Naive B cell (primary cell): ENCODE results near the gene SPECC1L. TPM values are rescaled to one million over a fixed set of nuclear protein-coding genes. Genes with fewer than 3 reads are reported as not detected.
"Not testable (repeated sequence)": the region's sequence is repeated elsewhere in the genome, so short reads cannot be mapped to it uniquely, and the experiment has no call there.

Experiments used
- ATAC-seq, 2 donors: fragments of 150-1000 bp; cut with Tn5 transposase; 2 replicates each; pipeline ENCODE4 v1.10.0; 2021; ENCODE audit warnings: low read depth in 2 of 2, mild to moderate bottlenecking in 2 of 2, moderate library complexity in 2 of 2
- DNase-seq: peaks from one replicate; pipeline ENCODE4 v3.0.0; 2022
- H3K27ac Mint-ChIP-seq, 6 donors: one replicate each; pipeline ENCODE4 v1.8.0; 2020 to 2022; ENCODE audit warnings: mild to moderate bottlenecking in 6 of 6, mixed read lengths in 6 of 6, moderate library complexity in 5 of 6, inconsistent platforms in 2 of 6
- H3K27me3 Mint-ChIP-seq, 3 donors: one replicate each; pipeline ENCODE4 v1.8.0; 2021 to 2022; ENCODE audit warnings: mixed read lengths in 3 of 3, mild to moderate bottlenecking in 1 of 3
- H3K36me3 Mint-ChIP-seq, 2 donors: one replicate each; pipeline ENCODE4 v1.8.0; 2020 to 2022; ENCODE audit warnings: mixed read lengths in 2 of 2, inconsistent platforms in 1 of 2, mild to moderate bottlenecking in 1 of 2
- H3K4me1 Mint-ChIP-seq, 3 donors: one replicate each; pipeline ENCODE4 v1.8.0; 2020 to 2022; ENCODE audit warnings: mixed read lengths in 3 of 3, inconsistent platforms in 1 of 3, mild to moderate bottlenecking in 1 of 3, moderate library complexity in 1 of 3
- H3K4me3 Mint-ChIP-seq, 8 donors: one replicate each; pipeline ENCODE4 v1.8.0; 2020 to 2022; ENCODE audit warnings: mild to moderate bottlenecking in 8 of 8, mixed read lengths in 8 of 8, moderate library complexity in 8 of 8, inconsistent platforms in 2 of 8
- H3K9me3 Mint-ChIP-seq, 7 donors: one replicate each; pipeline ENCODE4 v1.8.0; 2020 to 2022; ENCODE audit warnings: mixed read lengths in 7 of 7, mild to moderate bottlenecking in 5 of 7, inconsistent platforms in 2 of 7, moderate library complexity in 1 of 7
- polyA plus RNA-seq, 6 donors: library from polyadenylated mRNA; unstranded; fragments of 300-500 nt; fragmentation: Illumina TruSeq; gene quantifications; one replicate each; pipeline ENCODE4 v1.2.3, GENCODE V29; 2021; ENCODE audit warnings: low read depth in 6 of 6

The SPECC1L gene
- polyA plus RNA-seq, 6 donors from 2014 or later: 1.7 to 29.4 (median 9.7) TPM

GRCh38 chr22:24240381-24240780 is 30.2 kb upstream of the SPECC1L start:
- H3K27ac Mint-ChIP-seq: peak overlapping the region in 1 of 6 donors; percentile 23
- H3K4me3 Mint-ChIP-seq: peak overlapping the region in 2 of 8 donors; percentile 28 to 42
- H3K27me3 Mint-ChIP-seq: peaks cover 0 to 8% (median 0%) of the 10 kb centered on the region in 3 donors
- peaks cover 19 to 27% (median 26%) of the 10 kb centered on the region in 3 donors for H3K4me1 Mint-ChIP-seq
- no peaks in the 10 kb centered on the region for H3K9me3 Mint-ChIP-seq
- no peaks in the 10 kb centered on the region for H3K36me3 Mint-ChIP-seq
- no peak for DNase-seq
- no peak for ATAC-seq

- H3K9me3 Mint-ChIP-seq, DNase-seq, H3K27me3 Mint-ChIP-seq, H3K36me3 Mint-ChIP-seq, ATAC-seq, H3K27ac Mint-ChIP-seq: not testable (repeated sequence)
- Mint-ChIP-seq H3K4me3 (peak overlapping the region in 1 of 8 donors; percentile 28), H3K4me1 (peaks cover 19 to 27% (median 26%) of the 10 kb centered on the region in 3 donors)
These were observed 29.5 kb upstream of the SPECC1L start for GRCh38 chr22:24240985-24241692.

GRCh38 chr22:24243417-24243816 is 27.2 kb upstream of the SPECC1L start:
- not testable (repeated sequence) for DNase-seq, ATAC-seq, H3K27me3 Mint-ChIP-seq, H3K36me3 Mint-ChIP-seq, H3K9me3 Mint-ChIP-seq
- peak overlapping the region in 6 of 8 donors; percentile 58 to 81 (median 73) for H3K4me3 Mint-ChIP-seq
- H3K4me1 Mint-ChIP-seq: peaks cover 19 to 27% (median 26%) of the 10 kb centered on the region in 3 donors
- H3K27ac Mint-ChIP-seq: peak overlapping the region in 3 of 6 donors; percentile 48 to 90 (median 50)

- no peaks in the 10 kb centered on the region for H3K9me3 Mint-ChIP-seq
- no peaks in the 10 kb centered on the region for H3K36me3 Mint-ChIP-seq
- peaks cover 0 to 8% (median 0%) of the 10 kb centered on the region in 3 donors for H3K27me3 Mint-ChIP-seq
- ATAC-seq (no peak), DNase-seq (no peak)
- peak overlapping the region in 3 of 8 donors; percentile 22 to 43 (median 30) for H3K4me3 Mint-ChIP-seq
- peak overlapping the region in 3 of 6 donors; percentile 0 to 94 (median 47) for H3K27ac Mint-ChIP-seq
- H3K4me1 Mint-ChIP-seq: peaks cover 19 to 27% (median 26%) of the 10 kb centered on the region in 3 donors
These were observed 26.4 kb upstream of the SPECC1L start for GRCh38 chr22:24244144-24244787.

GRCh38 chr22:24245030-24245431 is 25.6 kb upstream of the SPECC1L start, which contains the start of gene GGT5:
TSS of gene GGT5 (minus strand) at chr22:24245082. CDS start at chr22:24244725, 357 bp downstream.
- H3K36me3 Mint-ChIP-seq, ATAC-seq, H3K27me3 Mint-ChIP-seq, H3K9me3 Mint-ChIP-seq, DNase-seq: not testable (repeated sequence)
- peak within 1 kb of the TSS in 3 of 6 donors; percentile 0 to 94 (median 47) for H3K27ac Mint-ChIP-seq
- H3K4me1 Mint-ChIP-seq: peaks cover 19 to 27% (median 26%) of the 10 kb centered on the region in 3 donors
- peak within 1 kb of the TSS in 3 of 8 donors; percentile 22 to 43 (median 30) for H3K4me3 Mint-ChIP-seq

GRCh38 chr22:24245584-24246561 is 24.8 kb upstream of the SPECC1L start:
- peak overlapping the region in 1 of 6 donors; percentile 47 for H3K27ac Mint-ChIP-seq
- H3K27me3 Mint-ChIP-seq, DNase-seq, ATAC-seq, H3K4me3 Mint-ChIP-seq, H3K9me3 Mint-ChIP-seq, H3K36me3 Mint-ChIP-seq: not testable (repeated sequence)
- H3K4me1 Mint-ChIP-seq: peaks cover 19 to 26% (median 25%) of the 10 kb centered on the region in 3 donors

GRCh38 chr22:24247011-24247507 is 23.6 kb upstream of the SPECC1L start:
- peaks cover 18 to 23% (median 23%) of the 10 kb centered on the region in 3 donors for H3K4me1 Mint-ChIP-seq
- peaks cover 0 to 8% (median 0%) of the 10 kb centered on the region in 3 donors for H3K27me3 Mint-ChIP-seq
- H3K27ac Mint-ChIP-seq: no peak overlapping the region
- no peak overlapping the region for H3K4me3 Mint-ChIP-seq
- DNase-seq (no peak), ATAC-seq (no peak)
- H3K9me3 Mint-ChIP-seq: no peaks in the 10 kb centered on the region
- no peaks in the 10 kb centered on the region for H3K36me3 Mint-ChIP-seq

GRCh38 chr22:24247564-24248344 is 22.9 kb upstream of the SPECC1L start:
- no peaks in the 10 kb centered on the region for H3K9me3 Mint-ChIP-seq

GRCh38 chr22:24248611-24249010 is 22.0 kb upstream of the SPECC1L start:
- H3K9me3 Mint-ChIP-seq, DNase-seq, H3K27ac Mint-ChIP-seq, H3K27me3 Mint-ChIP-seq, H3K4me1 Mint-ChIP-seq, ATAC-seq, H3K4me3 Mint-ChIP-seq, H3K36me3 Mint-ChIP-seq: not testable (repeated sequence)

More at GRCh38 chr22:24247564-24248344, 22.9 kb upstream of the SPECC1L start:
- Mint-ChIP-seq H3K27me3 (peaks cover 0 to 8% (median 0%) of the 10 kb centered on the region in 3 donors), H3K4me1 (peaks cover 13 to 16% (median 16%) of the 10 kb centered on the region in 3 donors), H3K36me3 (no peaks in the 10 kb centered on the region), H3K27ac (no peak overlapping the region), H3K4me3 (no peak overlapping the region)
- ATAC-seq (peak; percentile 56 to 67), DNase-seq (peak; percentile 36)

GRCh38 chr22:24249413-24249812 is 21.2 kb upstream of the SPECC1L start:
- H3K4me1 Mint-ChIP-seq, H3K27me3 Mint-ChIP-seq, ATAC-seq, H3K4me3 Mint-ChIP-seq, H3K9me3 Mint-ChIP-seq, H3K27ac Mint-ChIP-seq, DNase-seq, H3K36me3 Mint-ChIP-seq: not testable (repeated sequence)

GRCh38 chr22:24251286-24251685 is 19.3 kb upstream of the SPECC1L start:
- H3K4me1 Mint-ChIP-seq, H3K9me3 Mint-ChIP-seq, H3K27ac Mint-ChIP-seq, H3K27me3 Mint-ChIP-seq, H3K4me3 Mint-ChIP-seq, H3K36me3 Mint-ChIP-seq, ATAC-seq, DNase-seq: not testable (repeated sequence)

GRCh38 chr22:24253126-24253525 is 17.5 kb upstream of the SPECC1L start:
- not testable (repeated sequence) for H3K4me3 Mint-ChIP-seq, H3K36me3 Mint-ChIP-seq

More at GRCh38 chr22:24253126-24253525, 17.5 kb upstream of the SPECC1L start:
- H3K9me3 Mint-ChIP-seq, H3K27me3 Mint-ChIP-seq, ATAC-seq, H3K4me1 Mint-ChIP-seq, H3K27ac Mint-ChIP-seq, DNase-seq: not testable (repeated sequence)
